DMS114 treated with DMSO at 0.1 percent for 48 hours (cell line): ENCODE results near the gene MTREX.
"Not testable (repeated sequence)": the region's sequence is repeated elsewhere in the genome, so short reads cannot be mapped to it uniquely, and the experiment has no call there.

Experiments used
- DNase-seq: peaks from one replicate; lab custom pipeline; 2025; ENCODE audit not compliant: unreplicated experiment; lab: John Stamatoyannopoulos, UW

Gene MTREX

DNA sequence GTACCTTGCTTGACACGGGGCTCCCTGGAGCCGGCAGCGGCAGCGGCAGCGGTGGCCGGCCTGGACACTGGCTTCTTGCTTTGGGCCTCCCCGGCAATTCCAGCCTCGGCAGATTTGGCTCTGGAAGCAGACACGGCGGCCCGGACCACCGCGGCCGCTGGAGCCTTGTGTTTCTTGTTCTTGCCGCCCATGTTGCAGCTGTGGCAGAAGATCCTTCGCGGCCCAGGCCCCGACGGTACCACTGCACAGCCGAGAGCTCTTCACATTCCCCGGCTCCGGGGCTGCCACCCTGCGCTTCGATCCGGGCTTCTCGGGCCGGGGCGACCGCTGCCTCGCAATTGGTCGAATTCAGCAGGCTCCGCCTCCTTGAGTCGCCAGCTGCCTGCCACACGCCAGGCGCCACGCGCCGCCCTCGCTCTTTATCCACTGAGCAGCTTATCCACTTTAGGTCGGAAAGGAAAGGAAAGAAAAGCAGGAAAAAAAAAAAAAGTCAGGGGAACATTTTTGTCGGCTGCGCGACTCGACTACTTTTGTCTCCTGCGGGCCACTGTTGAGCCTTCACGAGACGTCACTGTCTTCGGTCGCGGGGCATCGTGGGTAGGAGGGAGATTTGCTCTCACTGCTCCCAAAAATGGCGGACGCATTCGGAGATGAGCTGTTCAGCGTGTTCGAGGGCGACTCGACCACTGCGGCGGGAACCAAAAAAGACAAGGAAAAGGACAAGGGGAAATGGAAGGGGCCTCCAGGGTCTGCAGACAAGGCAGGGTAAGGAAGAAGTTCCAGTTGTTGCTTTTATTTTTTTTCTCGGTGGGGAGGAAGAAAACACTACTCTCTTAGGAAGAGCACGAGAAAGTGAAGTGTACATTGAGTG, at the start of gene MTREX, which contains the start of gene DHX29:
Gene MTREX (plus strand): TSS at position 607 of the 871 bp plus-strand sequence. CDS start 25 bp downstream, at position 632.
Gene DHX29 (minus strand): TSS at position 312 of the 871 bp plus-strand sequence. CDS start 121 bp downstream, at position 191.
- peak; percentile 78 for DNase-seq

DNA sequence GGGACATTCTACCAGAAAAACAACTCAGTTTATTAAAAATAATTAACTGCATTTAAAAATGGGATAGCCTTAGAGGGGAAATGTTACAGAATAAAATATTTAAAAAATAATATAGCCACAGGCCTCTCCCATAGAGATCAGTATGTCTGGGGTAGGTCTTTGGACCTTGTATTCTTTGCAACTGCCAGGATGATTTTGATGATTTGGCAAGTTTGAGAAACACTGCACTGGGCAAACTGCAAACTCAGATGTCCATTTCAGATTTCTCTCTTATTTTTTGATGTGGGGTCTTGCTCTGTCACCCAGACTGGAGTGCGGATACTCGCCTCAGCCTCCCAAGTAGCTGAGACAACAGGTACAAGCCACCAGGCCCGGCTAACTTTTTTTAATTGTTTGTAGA, 49.5 kb upstream of the MTREX start:
- no peak for DNase-seq

DNA sequence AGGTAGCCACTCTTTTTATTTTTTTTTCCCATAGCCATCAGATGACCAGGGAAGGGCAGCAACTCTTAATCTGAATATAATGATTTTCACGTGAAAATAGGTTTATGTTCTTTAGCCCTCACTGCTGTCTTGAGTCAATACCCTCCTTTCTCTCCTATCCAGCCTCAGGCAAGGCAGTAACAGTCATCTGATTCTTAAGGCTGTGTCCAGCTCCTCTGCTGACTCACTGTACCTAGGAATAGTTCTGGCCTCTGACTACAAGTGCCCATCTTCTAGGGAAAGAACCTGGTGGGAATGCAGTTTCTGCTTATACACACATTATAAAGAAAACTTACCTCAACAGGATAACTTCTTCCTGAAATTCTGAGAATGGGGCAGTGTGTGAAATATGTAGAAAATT, 31.0 kb upstream of the MTREX start:
- DNase-seq = no peak

DNA sequence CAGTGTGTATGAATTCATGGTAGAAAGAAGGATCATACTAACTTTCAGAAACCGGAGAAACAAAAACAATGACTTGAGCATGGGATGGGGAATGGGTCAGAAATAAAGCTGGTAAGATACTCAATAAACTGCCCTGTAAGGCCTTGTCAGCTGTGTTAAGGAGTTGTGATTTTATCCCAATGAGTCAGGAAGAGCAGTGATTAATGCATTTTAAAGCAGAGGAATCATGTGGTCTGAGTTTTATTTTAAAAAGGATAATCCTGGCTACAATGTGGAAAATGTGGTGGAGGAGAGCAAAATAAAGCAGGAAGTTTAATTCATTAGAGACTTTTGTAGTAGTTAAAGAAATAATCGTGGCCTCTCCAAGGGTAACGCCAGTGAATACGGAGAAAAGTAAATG, 29.0 kb upstream of the MTREX start:
- no peak for DNase-seq

DNA sequence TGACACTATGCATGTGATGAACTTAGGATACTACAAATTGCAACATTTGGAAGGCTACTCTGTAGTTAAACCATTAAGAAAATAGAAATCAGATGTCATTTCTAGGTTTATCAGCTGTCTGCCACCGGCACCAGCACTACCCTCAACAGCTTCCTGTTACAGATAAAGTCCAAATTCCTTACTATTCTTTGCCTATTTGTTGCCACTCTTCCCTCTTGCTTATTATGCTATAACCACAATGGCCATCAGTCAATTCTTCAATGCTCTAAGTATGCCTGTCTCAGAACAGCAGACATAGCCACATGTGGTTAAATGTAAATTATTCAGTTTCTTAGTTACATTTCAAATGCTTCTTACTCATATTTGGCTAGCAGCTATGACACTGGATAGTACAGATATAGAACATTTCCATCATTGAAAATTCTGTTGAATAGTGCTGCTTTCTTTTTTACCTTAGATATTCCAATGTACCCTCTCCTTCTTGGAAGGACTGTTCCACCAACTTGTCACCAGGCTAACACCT, 21.3 kb upstream of the MTREX start:
- DNase-seq = no peak

DNA sequence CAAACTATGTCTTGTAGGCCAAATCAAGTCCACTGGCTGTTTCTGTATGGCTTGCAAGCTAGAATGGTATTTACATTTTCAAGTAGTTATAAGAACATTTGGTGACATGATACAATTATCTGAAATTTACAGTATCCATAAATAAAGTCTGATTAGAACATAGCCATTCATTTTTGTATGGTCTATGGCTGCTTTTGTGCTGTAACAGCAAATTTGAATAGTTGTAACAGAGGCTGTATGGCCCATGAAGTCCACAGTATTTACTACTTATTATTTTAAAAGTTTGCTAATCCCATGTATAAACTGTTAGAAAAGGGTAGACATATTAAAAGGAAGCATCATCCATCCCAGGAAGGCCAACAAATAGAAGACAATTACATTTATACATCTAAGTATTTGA, 18.0 kb upstream of the MTREX start:
- DNase-seq = no peak

DNA sequence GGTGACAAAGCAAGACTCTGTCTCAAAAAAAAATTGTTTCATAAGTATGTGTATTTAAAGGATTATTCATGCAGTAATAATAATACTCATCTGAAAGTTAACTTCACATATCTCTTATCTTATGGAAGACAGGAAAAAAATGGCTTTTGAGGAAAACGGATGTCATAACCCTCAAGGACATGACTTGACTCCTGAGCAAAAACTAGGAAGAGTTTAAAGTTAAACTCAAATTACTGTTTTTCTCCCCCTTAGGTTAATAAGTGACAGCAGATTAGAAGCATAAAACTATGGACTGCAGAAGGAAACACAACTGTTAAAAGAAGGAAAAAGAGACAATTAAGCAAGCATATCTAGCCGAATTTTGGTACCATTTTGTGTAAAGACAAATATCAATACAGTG, 16.8 kb upstream of the MTREX start:
- no peak for DNase-seq

DNA sequence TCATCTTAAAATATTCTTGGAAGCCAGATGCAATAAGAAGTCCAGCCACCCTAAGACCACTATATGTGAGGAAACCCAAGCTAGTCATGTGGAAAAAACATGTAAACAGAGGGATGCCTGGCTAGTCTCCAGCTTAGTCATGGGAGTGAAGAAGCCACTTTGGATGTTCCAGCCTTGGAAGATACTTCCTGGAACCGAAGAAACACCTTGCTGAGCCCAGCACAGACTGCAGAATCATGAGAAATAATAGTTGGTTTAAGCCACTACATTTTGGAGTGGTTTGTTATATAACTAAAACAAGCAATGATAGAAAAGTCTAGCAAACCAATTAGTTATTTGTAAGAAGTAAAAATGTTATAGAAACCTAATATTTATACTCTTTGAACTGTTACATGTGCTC, 12.9 kb upstream of the MTREX start:
- no peak for DNase-seq

DNA sequence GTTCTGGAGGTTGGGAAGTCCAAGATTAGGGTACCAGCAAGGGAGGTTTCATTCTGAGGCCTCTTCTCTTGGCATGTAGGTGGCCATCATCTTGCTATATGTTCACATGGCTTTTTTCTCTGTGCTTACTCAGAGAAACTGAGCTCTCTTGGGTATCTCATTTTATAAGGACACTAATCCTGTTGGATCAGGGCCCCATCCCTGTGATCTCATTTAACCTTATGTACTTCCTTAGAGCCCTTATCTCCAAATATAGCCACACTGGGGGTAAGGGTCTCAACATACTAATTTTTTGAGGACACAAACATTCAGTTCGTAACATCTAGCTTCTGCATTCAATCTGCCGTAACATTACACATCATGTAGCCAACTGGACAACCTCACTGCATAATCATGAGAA, 6.9 kb upstream of the MTREX start:
- DNase-seq = no peak

DNA sequence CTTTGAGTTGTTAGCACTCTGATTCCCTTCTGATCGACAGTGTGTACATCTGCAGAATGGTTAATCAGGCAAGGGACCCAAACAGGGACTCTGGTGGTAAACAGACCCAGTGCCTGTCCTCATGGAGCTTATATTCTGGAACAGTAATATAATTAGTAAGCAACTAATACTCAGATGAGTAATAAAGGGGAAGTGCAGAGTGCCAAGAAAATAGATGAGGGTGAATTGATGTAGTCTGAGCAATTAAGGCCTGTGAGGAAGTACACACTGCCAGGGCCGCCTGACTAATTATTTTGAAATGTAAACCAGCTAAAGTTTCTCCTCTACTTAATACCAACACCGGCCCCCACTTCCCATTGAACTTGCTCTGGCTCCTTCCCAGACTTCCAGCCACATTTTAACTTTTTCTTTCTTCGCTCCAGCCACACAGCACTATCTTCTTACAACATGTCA, 4.5 kb upstream of the MTREX start:
- no peak for DNase-seq

DNA sequence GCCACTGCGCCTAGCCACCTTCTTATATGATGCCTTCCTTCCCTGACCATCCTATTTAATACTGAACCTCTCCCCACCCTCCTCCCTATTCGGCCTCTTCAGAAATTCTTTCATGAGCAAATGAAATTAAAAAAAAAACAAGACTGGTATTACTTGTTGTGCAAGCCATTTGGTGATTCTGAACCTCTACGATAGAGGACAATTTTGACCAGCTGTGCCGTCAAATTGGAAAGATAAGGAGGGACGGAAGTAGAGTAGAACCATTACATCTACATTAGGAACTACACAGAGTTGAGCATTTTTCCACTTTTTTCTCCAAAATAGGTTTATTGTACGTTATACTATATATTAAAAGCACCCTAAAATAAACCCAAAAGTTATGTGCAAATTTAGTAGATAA, 3.2 kb upstream of the MTREX start:
- no peak for DNase-seq

DNA sequence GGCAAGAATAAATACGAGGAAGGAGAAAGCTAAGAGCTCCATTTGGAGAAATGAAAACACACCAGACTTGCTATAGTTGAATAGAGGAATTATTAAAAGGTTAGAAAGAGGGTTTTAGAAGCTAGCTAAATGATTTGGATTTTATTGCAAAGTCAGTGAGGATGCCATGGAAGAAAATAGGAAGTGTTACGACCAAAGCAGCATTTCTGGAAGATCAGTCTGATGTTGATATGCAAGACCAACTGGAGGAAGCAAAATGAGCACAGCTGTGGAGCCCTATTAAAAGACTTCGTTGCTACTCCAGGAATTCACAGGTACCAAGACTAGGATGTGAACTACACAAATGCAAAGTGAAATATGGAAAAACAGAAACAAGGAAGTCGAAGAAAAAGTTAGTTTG, 2.4 kb upstream of the MTREX start:
- DNase-seq = no peak

DNA sequence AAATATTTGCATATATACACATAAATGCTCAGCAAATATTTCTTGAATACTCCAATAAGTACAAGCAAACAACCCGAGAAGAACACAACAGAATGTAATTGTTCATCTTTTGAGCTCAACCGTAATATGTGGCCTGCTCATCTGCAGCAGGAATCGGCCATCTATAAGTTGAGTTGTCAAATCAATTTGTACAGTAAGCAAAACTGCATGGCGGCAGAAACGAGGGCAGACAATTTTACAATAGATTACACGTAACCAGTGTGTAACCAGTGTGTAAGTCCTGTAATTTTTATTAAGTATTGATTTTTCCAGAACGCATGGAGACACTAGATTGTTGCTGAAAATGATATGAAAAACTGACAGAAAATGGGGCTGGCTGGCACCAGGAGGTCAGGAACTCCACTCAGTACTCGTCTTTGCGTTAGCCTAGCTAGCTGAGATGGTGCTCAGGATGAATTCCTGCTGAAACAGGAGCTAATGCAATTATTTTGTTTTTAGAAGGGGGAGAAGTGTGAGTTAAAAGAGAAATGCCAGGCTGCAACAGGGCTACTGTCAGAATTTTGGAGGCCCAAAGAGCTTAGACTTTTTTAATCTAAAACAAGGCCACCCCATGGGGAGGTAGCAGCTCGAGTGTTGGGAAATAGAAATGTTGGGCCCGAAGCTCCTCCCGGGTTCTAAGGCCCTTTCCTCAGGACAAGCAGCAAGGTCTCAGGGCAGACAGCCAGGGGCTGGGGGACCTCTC, 977 bp upstream of the MTREX start:
- DNase-seq = no peak

DNA sequence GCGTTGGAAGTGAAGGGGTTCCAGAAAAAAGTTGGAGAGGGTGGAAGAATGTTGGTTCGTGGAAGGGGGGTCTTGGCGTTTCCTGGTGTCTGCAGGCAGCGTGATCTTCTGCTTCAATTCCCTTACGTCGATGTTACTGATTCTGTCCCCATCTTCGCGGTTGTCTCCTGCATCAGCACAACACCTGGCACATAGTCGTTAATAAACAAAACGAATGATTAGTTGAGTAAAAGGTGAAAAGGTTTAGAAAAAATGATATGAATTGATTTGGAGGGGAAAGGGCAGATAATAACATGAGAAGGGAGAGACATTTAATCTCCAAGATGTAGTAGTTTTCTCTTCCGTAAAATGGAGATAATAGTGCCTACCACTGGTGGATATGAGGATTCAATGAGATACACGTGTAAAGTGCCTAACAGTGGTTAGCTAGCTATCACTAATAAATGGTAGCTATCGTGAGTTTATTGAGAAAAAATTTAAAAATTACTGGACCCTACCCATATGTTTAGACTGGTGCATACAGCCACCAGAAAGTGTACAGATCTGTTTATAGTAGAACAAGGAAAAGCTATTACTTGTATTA, 556 bp downstream of the MTREX start:
- DNase-seq = no peak

DNA sequence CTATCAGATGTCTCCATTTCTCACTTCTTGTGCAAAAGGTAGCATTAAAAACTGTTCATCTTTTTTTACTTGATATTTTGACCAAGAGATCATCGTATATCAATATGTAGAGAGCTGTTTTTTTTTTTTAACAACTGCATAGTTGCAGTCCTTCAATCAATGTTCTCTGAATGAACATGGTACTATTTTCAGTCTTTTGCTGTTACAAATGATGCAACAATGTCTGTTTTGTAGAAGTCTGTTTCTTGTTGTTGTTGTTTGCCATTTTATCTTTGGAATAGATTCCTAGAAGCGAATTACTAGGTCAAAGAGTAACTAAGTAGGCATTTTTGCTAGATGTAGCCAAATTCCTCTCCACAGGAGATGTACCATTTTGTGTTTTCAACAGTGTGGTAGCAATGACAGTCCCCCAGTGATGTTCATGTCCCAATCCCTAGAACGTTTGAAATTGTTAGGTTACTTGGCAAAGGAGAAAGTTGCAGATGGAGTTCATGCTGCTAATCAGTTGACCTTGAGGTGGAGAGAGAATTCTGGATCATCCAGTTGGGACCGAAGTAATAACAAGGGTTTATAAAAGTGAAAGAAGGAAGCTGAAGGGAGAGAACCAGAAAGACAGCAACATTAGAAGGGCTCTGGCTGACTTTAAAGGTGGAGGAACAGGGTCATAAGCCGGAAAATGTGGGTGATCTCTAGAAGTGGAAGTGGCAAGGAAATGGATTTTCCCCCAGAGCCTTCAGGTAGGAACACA, 6.3 kb downstream of the MTREX start:
- no peak for DNase-seq

DNA sequence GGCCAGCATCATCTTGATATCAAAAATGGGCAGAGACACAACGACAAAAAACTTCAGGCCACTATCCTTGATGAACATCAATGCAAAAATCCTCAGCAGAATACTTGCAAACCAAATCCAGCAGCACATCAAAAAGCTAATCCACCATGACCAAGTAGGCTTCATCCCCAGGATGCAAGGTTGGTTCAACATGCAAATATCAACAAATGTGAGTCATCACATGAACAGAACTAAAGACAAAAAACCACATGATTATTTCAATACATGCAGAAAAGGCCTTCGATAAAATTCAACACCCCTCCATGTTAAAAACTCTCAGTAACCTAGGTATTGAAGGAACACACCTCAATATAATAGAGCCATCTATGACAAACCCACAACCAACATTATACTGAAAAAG, 8.5 kb downstream of the MTREX start:
- DNase-seq = no peak

DNA sequence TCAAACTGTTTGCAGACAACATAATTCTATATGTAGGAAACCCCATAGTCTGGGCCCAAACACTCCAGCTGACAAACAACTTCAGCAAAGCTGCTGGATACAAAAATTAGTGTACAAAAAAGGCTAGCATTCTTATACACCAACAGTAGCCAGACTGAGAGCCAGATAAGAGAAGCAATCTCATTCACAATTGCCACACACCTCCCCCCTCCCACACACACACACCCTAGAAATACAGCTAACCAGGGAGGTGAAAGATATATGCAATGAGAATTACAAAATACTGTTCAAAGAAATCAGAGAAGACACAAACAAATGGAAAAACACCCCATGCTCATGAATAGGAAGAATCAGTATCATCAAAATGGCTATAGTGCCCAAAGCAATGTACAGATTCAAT, 9.0 kb downstream of the MTREX start:
- no peak for DNase-seq

DNA sequence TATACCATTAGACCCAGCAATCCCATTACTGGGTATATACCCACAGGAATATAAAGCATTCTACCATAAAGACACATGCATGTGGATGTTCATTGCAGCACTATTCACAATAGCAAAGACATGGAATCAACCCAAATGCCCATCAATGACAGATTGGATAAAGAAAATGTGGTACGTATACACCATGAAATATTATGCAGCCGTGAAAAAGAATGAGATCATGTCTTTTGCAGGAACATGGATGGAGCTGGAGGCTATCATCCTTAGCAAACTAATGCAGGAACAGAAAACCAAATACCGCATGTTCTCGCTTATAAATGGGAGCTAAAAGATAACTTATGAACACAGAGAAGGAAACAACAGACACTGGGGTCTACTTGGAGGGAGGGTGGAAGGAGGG, 10.4 kb downstream of the MTREX start:
- DNase-seq = not testable (repeated sequence)

DNA sequence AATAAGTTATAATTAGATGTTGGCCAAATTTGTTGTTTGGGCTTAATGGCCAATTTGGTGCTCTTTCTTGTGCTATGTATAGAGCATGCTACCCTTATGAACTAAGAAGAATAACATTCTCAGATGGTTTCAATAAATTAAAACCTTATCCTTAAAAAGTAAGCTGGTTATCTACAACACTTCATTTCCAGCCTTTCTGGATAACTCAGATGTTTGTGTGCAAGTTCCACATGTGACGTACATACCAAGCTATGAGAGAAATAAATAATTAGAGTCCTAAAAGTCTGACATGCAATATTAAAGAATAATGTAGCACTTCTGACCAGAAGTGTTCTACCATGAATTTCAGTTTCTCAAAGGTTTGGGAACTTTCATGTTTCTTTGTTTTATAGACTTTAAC, 11.7 kb downstream of the MTREX start:
- DNase-seq = no peak

DNA sequence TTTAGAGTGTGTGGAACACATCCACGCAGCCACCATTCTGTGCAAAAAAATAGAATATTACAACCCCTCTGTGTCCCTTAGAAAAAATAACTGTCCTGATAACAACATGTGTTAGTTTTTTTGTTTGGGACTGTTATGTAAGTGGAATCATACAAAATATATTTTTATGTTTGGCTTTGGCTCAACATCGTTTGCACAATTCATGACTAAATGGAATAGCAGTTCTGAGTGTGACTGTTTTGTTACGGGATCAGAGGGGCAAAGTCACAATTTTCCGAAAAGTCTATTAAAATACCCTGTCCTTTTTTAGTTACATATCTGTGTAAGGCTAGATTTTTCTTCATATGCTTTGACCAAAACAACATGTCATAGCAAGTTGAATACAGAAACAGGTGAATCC, 12.8 kb downstream of the MTREX start:
- DNase-seq = no peak

DNA sequence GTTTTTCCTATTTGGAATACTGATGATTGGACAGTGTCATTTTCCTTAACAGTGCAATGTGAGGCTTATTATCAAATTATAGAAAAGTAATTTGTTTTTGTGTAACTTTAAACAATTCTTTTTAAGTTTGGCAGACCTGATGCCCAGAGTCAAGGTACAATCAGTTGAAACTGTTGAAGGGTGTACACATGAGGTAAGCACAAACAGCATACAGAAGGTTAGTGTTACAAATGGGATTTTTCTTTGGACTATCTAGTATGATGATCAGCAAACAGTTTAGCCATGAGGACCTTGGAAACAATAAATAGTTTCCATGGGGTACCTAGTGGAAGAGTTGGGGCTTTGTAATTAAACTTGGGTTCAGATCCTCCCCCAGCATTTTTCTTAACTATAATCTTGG, 16.2 kb downstream of the MTREX start:
- no peak for DNase-seq
